ENCODE measurements around the gene FEN1.

DNA sequence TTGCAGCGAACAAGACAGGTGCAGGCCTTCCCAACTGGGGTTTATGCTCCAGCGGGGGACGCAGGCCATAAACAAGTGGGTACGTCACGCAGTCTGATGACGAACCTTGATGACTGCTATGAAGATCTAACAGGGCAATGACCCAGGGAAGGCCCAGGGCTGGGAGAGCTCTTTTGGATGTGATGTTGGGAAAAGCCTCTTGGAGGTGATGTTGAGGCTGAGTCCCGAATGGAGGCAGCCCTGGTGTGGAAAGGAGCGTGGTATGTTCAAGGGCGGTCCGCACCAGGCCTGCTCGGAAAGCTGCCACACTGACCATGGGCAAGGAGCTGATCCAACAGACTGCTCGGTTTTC lies 41.2 kb downstream of the FEN1 start:
- TF ChIP-seq, protein P1, sequence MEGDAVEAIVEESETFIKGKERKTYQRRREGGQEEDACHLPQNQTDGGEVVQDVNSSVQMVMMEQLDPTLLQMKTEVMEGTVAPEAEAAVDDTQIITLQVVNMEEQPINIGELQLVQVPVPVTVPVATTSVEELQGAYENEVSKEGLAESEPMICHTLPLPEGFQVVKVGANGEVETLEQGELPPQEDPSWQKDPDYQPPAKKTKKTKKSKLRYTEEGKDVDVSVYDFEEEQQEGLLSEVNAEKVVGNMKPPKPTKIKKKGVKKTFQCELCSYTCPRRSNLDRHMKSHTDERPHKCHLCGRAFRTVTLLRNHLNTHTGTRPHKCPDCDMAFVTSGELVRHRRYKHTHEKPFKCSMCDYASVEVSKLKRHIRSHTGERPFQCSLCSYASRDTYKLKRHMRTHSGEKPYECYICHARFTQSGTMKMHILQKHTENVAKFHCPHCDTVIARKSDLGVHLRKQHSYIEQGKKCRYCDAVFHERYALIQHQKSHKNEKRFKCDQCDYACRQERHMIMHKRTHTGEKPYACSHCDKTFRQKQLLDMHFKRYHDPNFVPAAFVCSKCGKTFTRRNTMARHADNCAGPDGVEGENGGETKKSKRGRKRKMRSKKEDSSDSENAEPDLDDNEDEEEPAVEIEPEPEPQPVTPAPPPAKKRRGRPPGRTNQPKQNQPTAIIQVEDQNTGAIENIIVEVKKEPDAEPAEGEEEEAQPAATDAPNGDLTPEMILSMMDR (IDR thresholded peaks at IDR 0.05; ENCODE audit: low read depth, low read length, poor library complexity, severe bottlenecking): peak; percentile 15
- no peak for TF ChIP-seq EZH2phosphoT487 (IDR thresholded peaks at IDR 0.05; ENCODE audit: borderline replicate concordance, low read length)
